Activated T-helper 1 cell treated with Interleukin-2 at 50 U/mL for 16 hours (primary cell): ENCODE results near the gene ADAMTS13.

ENCODE experiments used
- DNase-seq: peaks from one replicate; pipeline ENCODE4 v3.0.0-alpha.2; 2020; ENCODE audit warnings: low read depth

The ADAMTS13 gene

GRCh38 chr9:133490865-133491655 is 68.9 kb downstream of the ADAMTS13 start:
- no peak for DNase-seq

DNA sequence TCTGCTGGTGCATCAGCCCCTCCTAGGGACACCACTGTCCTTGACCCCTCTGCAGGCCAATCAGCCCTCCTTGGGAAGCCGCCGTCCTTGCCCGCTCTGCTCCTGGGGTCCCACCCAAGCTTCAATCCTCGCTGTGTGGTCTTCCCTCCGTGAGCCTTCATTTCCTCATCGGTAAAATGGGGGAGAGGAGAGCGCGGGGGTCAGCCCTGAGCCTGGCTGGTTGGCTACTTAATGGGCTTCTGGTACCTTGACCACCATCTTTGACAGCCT is 69.4 kb downstream of the ADAMTS13 start:
- DNase-seq: no peak

- no peak for DNase-seq
Measured at GRCh38 chr9:133492061-133493021, 70.2 kb downstream of the ADAMTS13 start.

GRCh38 chr9:133493428-133493827 is 71.3 kb downstream of the ADAMTS13 start:
- no peak for DNase-seq

DNA sequence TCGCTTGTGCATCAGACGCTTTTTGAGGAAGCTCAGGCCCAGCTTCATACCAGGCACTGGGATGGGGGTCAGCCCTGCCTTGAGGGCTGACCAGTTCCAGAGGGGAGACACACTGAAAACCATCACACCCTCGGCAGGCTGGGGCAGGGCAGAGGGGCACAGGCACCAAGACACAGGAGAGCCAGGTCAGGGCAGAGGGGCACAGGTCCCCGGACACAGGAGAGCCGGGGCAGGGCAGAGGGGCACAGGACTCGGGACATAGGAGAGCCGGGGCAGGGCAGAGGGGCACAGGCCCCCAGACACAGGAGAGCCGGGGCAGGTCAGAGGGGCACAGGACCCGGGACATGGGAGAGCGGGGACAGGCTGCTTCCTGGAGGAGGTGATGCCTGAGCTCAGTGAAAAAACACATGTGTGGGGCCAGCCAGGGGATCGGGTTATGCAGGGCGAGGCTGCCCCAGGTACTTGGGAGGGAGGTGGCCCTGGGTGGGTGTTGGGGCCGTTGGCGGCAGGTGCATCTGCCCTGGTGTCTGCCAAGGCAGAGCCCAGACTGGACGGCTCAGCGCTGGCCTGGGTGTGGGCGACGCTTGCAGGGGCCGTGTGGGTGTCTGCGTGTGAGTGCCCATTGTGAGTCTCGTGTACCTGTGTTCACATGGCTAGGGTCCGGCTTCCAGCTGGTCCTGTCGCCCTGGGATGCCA is 71.8 kb downstream of the ADAMTS13 start:
- no peak for DNase-seq

GRCh38 chr9:133494636-133495326 is 72.6 kb downstream of the ADAMTS13 start:
- no peak for DNase-seq

DNA sequence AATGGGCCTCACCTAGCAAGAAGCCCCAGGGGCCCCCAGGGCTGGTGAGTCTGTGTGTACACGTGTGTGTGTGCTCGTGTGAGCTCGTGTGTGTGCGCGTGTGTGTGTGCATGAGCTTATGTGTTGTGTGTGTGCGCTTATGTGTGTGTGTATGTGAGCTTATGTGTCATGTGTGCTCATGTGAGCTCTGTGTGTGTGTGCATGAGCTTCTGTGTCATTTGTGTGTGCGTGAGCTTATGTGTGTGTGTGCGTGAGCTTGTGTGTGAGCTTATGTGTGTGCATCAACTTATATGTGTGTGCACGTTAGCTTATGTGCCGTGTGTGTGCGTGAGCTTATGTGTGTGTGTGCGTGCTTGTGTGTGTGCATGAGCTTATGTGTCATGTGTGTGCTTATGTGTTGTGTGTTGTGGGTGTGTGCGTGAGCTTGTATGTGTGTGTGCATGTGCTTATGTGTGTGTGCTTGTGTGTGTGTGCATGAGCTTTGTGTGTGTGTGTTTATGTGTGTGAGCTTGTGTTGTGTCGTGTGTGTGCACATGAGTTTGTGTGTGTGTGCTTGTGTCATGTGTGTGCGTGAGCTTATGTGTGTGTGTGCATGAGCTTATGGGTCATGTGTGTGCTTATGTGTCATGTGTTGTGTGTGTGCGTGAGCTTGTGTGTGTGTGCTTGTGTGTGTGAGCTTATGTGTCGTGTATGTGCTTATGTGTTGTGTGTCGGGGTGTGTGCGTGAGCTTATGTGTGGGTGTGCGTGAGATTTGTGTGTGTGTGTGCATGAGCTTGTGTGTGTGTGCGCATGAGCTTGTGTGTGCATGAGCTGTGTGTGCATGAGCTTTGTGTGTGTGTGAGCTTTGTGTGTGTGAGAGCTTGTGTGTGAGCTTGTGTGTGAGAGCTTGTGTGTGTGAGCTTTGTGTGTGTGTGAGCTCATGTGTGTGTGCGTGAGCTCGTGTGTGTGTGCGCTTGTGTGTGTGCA is 73.4 kb downstream of the ADAMTS13 start:
- no peak for DNase-seq

DNA sequence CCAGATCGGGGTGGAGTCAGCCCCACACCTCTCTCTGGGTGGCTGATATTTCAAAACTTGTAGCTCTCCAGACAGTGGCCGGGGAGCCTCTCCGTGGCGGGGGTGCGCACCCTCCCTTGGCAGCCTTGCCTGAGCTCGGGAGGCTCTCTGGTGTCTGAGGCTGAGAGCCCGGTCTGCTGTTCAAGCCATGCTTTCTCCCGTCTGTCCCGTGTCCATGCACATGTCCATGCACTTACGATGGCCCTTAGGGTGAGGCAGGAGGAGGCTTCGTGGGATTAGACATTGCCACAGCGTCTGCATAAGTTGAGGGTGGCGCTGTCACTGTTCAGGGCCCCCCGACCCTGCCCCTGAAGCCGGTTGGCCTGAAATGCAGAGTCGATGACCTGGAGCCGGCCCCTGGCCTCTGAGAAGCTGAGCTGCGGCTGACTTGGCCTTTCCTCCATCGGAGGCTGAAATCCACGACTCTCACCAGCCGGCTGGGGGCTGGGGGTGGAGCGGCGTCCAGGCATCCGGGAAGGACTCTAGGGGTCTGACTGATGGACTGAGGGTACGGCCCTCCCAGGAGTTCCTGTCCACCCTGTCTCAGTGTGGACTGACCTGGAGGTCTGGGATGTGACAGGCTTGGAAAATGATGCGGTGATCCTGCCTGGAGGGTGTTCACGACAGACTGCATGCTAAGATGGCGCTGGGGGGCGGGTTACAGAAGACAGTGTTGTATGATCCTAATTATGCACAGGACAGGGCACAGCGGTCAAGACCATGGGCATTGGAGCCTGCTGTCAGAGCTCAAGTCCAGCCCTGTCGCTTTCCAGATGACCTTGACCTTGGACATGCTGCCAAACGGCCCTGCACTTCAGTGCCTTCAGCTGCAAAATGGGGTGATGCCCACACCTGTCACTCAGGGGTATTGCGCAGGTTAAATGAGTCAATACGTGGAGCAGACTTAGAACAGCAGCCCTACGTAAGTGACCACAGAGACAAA is 75.0 kb downstream of the ADAMTS13 start:
- no peak for DNase-seq

DNA sequence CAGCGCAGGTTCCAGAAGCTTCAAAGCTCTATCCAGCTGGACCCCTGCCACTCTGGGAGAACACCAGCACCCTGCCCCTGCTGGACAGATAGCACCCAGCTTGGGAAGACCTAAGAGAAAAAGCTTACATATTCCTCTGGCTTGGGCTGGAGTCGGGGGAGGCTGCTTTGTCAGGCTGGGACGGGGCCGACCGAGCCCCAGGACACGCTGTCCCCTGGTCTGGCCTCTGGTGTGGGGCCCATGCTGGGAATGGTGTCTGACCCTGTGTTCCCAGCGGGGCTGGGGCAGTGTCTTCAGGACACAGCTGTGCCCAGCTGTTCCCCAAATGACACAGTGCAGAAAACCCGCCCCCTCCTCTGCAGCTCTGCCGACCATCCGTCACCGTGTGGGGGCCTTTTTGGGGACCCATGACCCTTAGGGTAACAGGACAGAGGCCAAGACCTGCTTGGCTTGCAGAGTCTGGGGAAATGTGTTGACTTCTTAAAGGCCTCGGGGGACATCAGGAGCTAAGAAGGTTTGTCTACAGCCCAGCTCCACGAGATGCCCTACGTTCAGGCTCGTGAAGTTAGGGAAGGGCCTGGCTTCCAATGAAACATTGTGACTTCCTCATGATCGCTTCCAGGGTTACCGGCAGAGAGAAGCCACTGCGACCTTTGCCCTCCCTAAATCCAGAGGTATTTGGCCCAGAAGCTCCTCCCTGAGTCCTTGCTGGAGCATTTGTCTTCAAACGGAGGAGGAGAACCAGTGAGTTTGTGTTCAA is 77.1 kb downstream of the ADAMTS13 start:
- no peak for DNase-seq

- DNase-seq: no peak
Measured at GRCh38 chr9:133499892-133500270, 77.7 kb downstream of the ADAMTS13 start.

GRCh38 chr9:133502112-133502511 is 79.9 kb downstream of the ADAMTS13 start:
- no peak for DNase-seq

DNA sequence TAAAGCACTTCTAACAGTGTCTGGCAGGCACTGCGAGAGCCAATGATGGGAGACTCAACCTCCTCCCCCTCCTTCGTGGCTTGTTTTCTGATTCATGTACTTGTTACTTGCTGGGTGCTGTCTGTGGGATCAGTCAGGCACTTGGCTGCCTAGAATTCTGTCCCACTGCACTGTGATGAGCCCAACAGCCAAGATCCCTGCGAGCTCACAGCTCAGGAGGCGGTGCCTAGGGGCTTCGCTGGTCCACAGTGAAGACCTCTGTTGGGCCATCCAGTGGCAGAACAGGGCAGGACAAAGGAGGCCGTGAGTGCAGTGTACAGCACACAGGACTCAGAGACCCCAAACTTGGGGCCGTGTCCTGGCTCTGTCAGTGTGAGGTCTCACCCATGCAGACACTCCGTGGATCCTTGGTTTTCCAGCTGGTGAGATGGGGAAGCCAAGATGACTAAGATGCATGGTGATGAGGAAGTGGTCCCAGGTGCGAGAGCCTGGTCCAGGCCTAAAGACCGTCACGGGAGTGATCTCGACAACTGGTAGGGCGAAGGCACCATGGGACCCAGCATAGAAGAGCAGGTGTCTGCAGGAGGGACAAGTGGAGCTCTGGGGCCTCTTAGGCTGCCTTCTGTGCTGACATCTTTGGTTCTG is 83.1 kb downstream of the ADAMTS13 start:
- DNase-seq: no peak

- no peak for DNase-seq
Measured at GRCh38 chr9:133505901-133506652, 83.9 kb downstream of the ADAMTS13 start.

DNA sequence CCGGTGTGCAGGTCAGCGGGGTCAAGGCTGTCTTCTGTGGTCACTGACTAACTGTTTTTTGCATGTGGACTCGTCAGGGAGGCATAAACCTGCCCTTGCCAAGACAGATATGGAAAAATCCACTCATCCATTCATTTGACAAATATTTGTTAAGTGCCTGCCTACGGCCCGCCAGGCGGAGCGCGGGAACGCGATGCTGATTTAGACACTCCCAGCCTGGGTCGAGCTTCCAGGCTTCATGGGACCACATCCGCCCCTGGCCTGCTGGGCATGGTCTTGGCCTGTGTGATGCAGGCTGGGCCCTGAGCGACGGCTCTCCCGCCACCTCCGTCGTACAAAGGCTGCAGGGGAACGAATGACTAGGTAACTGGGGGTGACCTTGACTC is 84.5 kb downstream of the ADAMTS13 start:
- DNase-seq: no peak

GRCh38 chr9:133507246-133507965 is 85.2 kb downstream of the ADAMTS13 start:
- no peak for DNase-seq

DNA sequence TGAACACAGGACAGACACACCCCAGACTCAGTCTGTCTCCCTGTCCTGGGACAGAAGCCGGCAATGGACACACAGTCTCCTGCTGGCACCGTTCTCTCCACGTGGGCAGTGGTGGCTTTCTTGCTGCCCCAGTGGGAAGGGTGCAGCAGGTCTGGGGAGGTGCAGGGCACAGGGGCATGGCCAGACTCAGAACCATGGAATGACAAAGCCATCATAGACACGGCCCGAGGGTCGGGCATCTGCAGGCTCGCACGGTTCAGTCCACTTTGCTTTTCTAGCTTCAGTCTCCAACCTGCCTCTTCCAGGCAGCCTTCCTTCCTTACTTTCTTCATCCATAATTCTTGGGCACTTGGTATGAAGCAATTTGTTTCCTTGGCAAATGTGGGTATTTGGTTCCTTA is 85.9 kb downstream of the ADAMTS13 start:
- DNase-seq: no peak
